Kidney epithelial cell (primary cell): ENCODE data around the gene SPCS2. TPM values are rescaled to one million over a fixed set of nuclear protein-coding genes. Genes with fewer than 3 reads are reported as not detected.
"Not testable (repeated sequence)": the region's sequence is repeated elsewhere in the genome, so short reads cannot be mapped to it uniquely, and the experiment has no call there.

Experiments used
- DNase-seq: peaks from one replicate; pipeline ENCODE4 v3.0.0-alpha.2; 2010; ENCODE audit warnings: low read depth
- H3K27me3 ChIP-seq: 2 replicates; pipeline ENCODE4 v1.6.0; 2011; ENCODE audit warnings: low read length; ENCODE audit not compliant: control insufficient read depth, insufficient read depth
- H3K36me3 ChIP-seq: 2 replicates; pipeline ENCODE4 v1.5.1; 2011; ENCODE audit warnings: low read length; ENCODE audit not compliant: control insufficient read depth, insufficient read depth
- H3K4me3 ChIP-seq: 2 replicates; pipeline ENCODE4 v1.5.1; 2011; ENCODE audit warnings: low read depth, mild to moderate bottlenecking, control low read depth, low read length
- CTCF ChIP-seq: IDR thresholded peaks from 2 replicates; pipeline ENCODE4 v1.5.1; 2011; ENCODE audit warnings: mild to moderate bottlenecking, moderate library complexity, low read length, control low read depth, inconsistent platforms; ENCODE audit not compliant: insufficient read depth, poor library complexity, severe bottlenecking
- total RNA-seq: library from RNA; depleted of rRNA; stranded (reverse); fragments of >200 nt; gene quantifications from 2 replicates; pipeline ENCODE4 v1.2.3, GENCODE V29; 2015

SPCS2 gene
- total RNA-seq, 1 donor from 2014 or later = 38.1 TPM

GRCh38 chr11:75011872-75012271, 62.8 kb downstream of the SPCS2 start:
- TF ChIP-seq CTCF = no peak
- no peaks in the 10 kb centered on the region for H3K27me3 ChIP-seq
- no peaks in the 10 kb centered on the region for H3K36me3 ChIP-seq
- DNase-seq = no peak
- no peak overlapping the region for H3K4me3 ChIP-seq

- DNase-seq = no peak
- Histone ChIP-seq H3K36me3 (no peaks in the 10 kb centered on the region), H3K4me3 (no peak overlapping the region), H3K27me3 (no peaks in the 10 kb centered on the region)
- TF ChIP-seq CTCF = no peak
Observed at GRCh38 chr11:75013051-75013450, 64.0 kb downstream of the SPCS2 start.

GRCh38 chr11:75014129-75014528, 65.1 kb downstream of the SPCS2 start:
- no peaks in the 10 kb centered on the region for H3K27me3 ChIP-seq
- H3K36me3 ChIP-seq = no peaks in the 10 kb centered on the region
- DNase-seq = no peak
- no peak for TF ChIP-seq CTCF
- H3K4me3 ChIP-seq = no peak overlapping the region

- H3K27me3 ChIP-seq, H3K4me3 ChIP-seq, DNase-seq, H3K36me3 ChIP-seq: not testable (repeated sequence)
Observed at GRCh38 chr11:75019200-75019599, 70.1 kb downstream of the SPCS2 start.

- not testable (repeated sequence) for DNase-seq, H3K27me3 ChIP-seq, H3K4me3 ChIP-seq
Observed at GRCh38 chr11:75020328-75020727, 71.3 kb downstream of the SPCS2 start.

GRCh38 chr11:75022296-75022695, 73.2 kb downstream of the SPCS2 start:
- no peaks in the 10 kb centered on the region for H3K27me3 ChIP-seq
- no peaks in the 10 kb centered on the region for H3K36me3 ChIP-seq
- no peak overlapping the region for H3K4me3 ChIP-seq
- DNase-seq = peak; percentile 45
- TF ChIP-seq CTCF = no peak

More at GRCh38 chr11:75020328-75020727, 71.3 kb downstream of the SPCS2 start:
- not testable (repeated sequence) for H3K36me3 ChIP-seq

- TF ChIP-seq CTCF = peak; percentile 96
- H3K4me3 ChIP-seq = no peak overlapping the region
- DNase-seq = peak; percentile 57
- H3K36me3 ChIP-seq = no peaks in the 10 kb centered on the region
- H3K27me3 ChIP-seq = no peaks in the 10 kb centered on the region
Observed at GRCh38 chr11:75022759-75023396, 73.8 kb downstream of the SPCS2 start.
